H9 (cell line): ENCODE results near the gene ACER3. TPM values are rescaled to one million over a fixed set of nuclear protein-coding genes. Genes with fewer than 3 reads are reported as not detected.
A peak's percentile ranks its signal among the peaks of the same experiment; 100 is the strongest.

Source experiments
- DNase-seq: peaks from one replicate; pipeline ENCODE4 v3.0.0-alpha.2; 2017
- H2AFZ ChIP-seq: one replicate; pipeline ENCODE4 v1.6.1; 2013; ENCODE audit warnings: mild to moderate bottlenecking, low read length, control low read depth, moderate library complexity
- H2AK5ac ChIP-seq: 2 replicates; pipeline ENCODE4 v1.6.1; 2013; ENCODE audit warnings: low read length, control low read depth, mixed read lengths; ENCODE audit not compliant: insufficient read length
- H2BK120ac ChIP-seq: one replicate; pipeline ENCODE4 v1.6.1; 2013; ENCODE audit warnings: low read depth, mild to moderate bottlenecking, low read length, control low read depth, inconsistent platforms; ENCODE audit not compliant: poor library complexity, severe bottlenecking
- H2BK12ac ChIP-seq: 2 replicates; pipeline ENCODE4 v1.6.1; 2013; ENCODE audit warnings: low read length, control low read depth, mixed read lengths, low read depth; ENCODE audit not compliant: insufficient read length
- H2BK15ac ChIP-seq: 2 replicates; pipeline ENCODE4 v1.6.1; 2013; ENCODE audit warnings: low read depth, low read length, control low read depth
- H2BK20ac ChIP-seq: one replicate; pipeline ENCODE4 v1.6.1; 2013; ENCODE audit warnings: low read depth, mild to moderate bottlenecking, low read length, control low read depth, inconsistent platforms; ENCODE audit not compliant: poor library complexity, severe bottlenecking
- H2BK5ac ChIP-seq: 2 replicates; pipeline ENCODE4 v1.6.1; 2013; ENCODE audit warnings: low read length, control low read depth, mixed read lengths; ENCODE audit not compliant: insufficient read length
- H3K14ac ChIP-seq: 2 replicates; pipeline ENCODE4 v1.6.1; 2013; ENCODE audit warnings: low read length, control low read depth; ENCODE audit not compliant: insufficient read depth
- H3K18ac ChIP-seq: 2 replicates; pipeline ENCODE4 v1.6.1; 2013; ENCODE audit warnings: low read depth, mild to moderate bottlenecking, mixed read lengths, low read length, control low read depth; ENCODE audit not compliant: insufficient read length
- H3K23ac ChIP-seq: 2 replicates; pipeline ENCODE4 v1.6.1; 2013; ENCODE audit warnings: low read length, control low read depth, mixed read lengths, low read depth; ENCODE audit not compliant: insufficient read length
- H3K23me2 ChIP-seq: 2 replicates; pipeline ENCODE4 v1.6.1; 2013; ENCODE audit warnings: low read depth, mild to moderate bottlenecking, mixed read lengths, low read length, control low read depth; ENCODE audit not compliant: insufficient read length, poor library complexity, severe bottlenecking
- H3K27ac ChIP-seq: 2 replicates; pipeline ENCODE4 v1.5.1; 2013; ENCODE audit warnings: low read length, control low read depth, mixed read lengths, low read depth; ENCODE audit not compliant: insufficient read length
- H3K27me3 ChIP-seq: 2 replicates; pipeline ENCODE4 v1.6.1; 2013; ENCODE audit warnings: low read length, control low read depth, inconsistent platforms; ENCODE audit not compliant: insufficient read depth
- H3K4ac ChIP-seq: 2 replicates; pipeline ENCODE4 v1.6.1; 2013; ENCODE audit warnings: low read depth, mild to moderate bottlenecking, control low read depth, inconsistent platforms, low read length, moderate library complexity
- H3K4me1 ChIP-seq: 2 replicates; pipeline ENCODE4 v1.6.1; 2013; ENCODE audit warnings: low read length, control low read depth, inconsistent platforms; ENCODE audit not compliant: insufficient read depth
- H3K4me2 ChIP-seq: 2 replicates; pipeline ENCODE4 v1.6.1; 2013; ENCODE audit warnings: low read length, control low read depth, mixed read lengths; ENCODE audit not compliant: insufficient read length, insufficient read depth
- H3K56ac ChIP-seq: 2 replicates; pipeline ENCODE4 v1.6.1; 2013; ENCODE audit warnings: low read depth, mild to moderate bottlenecking, mixed read lengths, low read length, control low read depth; ENCODE audit not compliant: insufficient read length
- H3K79me1 ChIP-seq: 2 replicates; pipeline ENCODE4 v1.6.1; 2013; ENCODE audit warnings: low read depth, mild to moderate bottlenecking, moderate library complexity, low read length, control low read depth, inconsistent platforms; ENCODE audit not compliant: insufficient read depth, poor library complexity, severe bottlenecking
- H3K79me2 ChIP-seq: 2 replicates; pipeline ENCODE4 v1.6.1; 2013; ENCODE audit warnings: low read length, control low read depth, inconsistent platforms; ENCODE audit not compliant: insufficient read depth
- H3K9ac ChIP-seq: 2 replicates; pipeline ENCODE4 v1.6.1; 2013; ENCODE audit warnings: low read length, control low read depth, mixed read lengths; ENCODE audit not compliant: insufficient read length; ENCODE audit errors: extremely low read depth
- H3K9me3 ChIP-seq: one replicate; pipeline ENCODE4 v1.6.1; 2013; ENCODE audit warnings: low read depth, low read length, inconsistent platforms; ENCODE audit not compliant: control insufficient read depth
- H3T11ph ChIP-seq: one replicate; pipeline ENCODE4 v1.6.1; 2013; ENCODE audit warnings: mild to moderate bottlenecking, low read length, control low read depth, inconsistent platforms
- H4K20me1 ChIP-seq: one replicate; pipeline ENCODE4 v1.6.1; 2013; ENCODE audit not compliant: control insufficient read depth, insufficient read length, insufficient read depth
- H4K5ac ChIP-seq: 2 replicates; pipeline ENCODE4 v1.6.1; 2013; ENCODE audit warnings: low read depth, mild to moderate bottlenecking, mixed read lengths, low read length, control low read depth; ENCODE audit not compliant: insufficient read length
- H4K8ac ChIP-seq: replicated peaks from 2 replicates; pipeline ENCODE4 v1.6.1; 2013; ENCODE audit warnings: low read length, control low read depth, mixed read lengths, low read depth; ENCODE audit not compliant: insufficient read length
- H4K91ac ChIP-seq: 2 replicates; pipeline ENCODE4 v1.6.1; 2013; ENCODE audit warnings: low read depth, mild to moderate bottlenecking, moderate library complexity, mixed read lengths, low read length, control low read depth; ENCODE audit not compliant: insufficient read length
- H3K27ac Mint-ChIP-seq, 3 experiments: 2 replicates in 2 of 3; 3 replicates in 1 of 3; pipeline ENCODE4 v1.8.0; 2020 to 2021; ENCODE audit warnings: mixed read lengths in 3 of 3, mild to moderate bottlenecking in 1 of 3, moderate library complexity in 1 of 3
- H3K27me3 Mint-ChIP-seq: 2 replicates; pipeline ENCODE4 v1.8.0; 2021; ENCODE audit warnings: low read depth, mild to moderate bottlenecking, moderate library complexity, mixed read lengths
- H3K36me3 Mint-ChIP-seq, 3 experiments: 2 replicates in 2 of 3; 3 replicates in 1 of 3; pipeline ENCODE4 v1.8.0; 2020 to 2021; ENCODE audit warnings: low read depth in 3 of 3, mixed read lengths in 3 of 3; ENCODE audit not compliant: insufficient read depth in 1 of 3
- H3K4me1 Mint-ChIP-seq, 2 experiments: 2 replicates each; pipeline ENCODE4 v1.8.0; 2020; ENCODE audit warnings: mixed read lengths in 2 of 2
- H3K4me3 Mint-ChIP-seq, 2 experiments: 2 replicates in 1 of 2; 3 replicates in 1 of 2; pipeline ENCODE4 v1.8.0; 2020 to 2021; ENCODE audit warnings: mild to moderate bottlenecking in 2 of 2, mixed read lengths in 2 of 2, moderate library complexity in 1 of 2
- H3K9me3 Mint-ChIP-seq, 2 experiments: 2 replicates in 1 of 2; 3 replicates in 1 of 2; pipeline ENCODE4 v1.8.0; 2020; ENCODE audit warnings: mild to moderate bottlenecking in 2 of 2, mixed read lengths in 2 of 2, moderate library complexity in 1 of 2
- CTCF ChIP-seq: fragments of 200-600 bp; sonication (generic); conservative IDR thresholded peaks from 3 replicates; pipeline ENCODE4 v1.8.0; 2021; ENCODE audit warnings: antibody characterized with exemption, mild to moderate bottlenecking
- WGBS: extraction: QIAGEN DNeasy Blood & Tissue Kit; methylation state at CpG from one replicate; pipeline ENCODE4 v1.1.7; 2013; ENCODE audit warnings: missing lambda C conversion rate, low lambda C conversion rate, mixed read lengths; ENCODE audit not compliant: insufficient read length; ENCODE audit errors: extremely low coverage; 5-methylcytosine and 5-hydroxymethylcytosine counted together
- total RNA-seq: library from RNA; stranded (reverse); gene quantifications from 2 replicates; pipeline ENCODE4 v1.2.1, GENCODE V29; 2021

Gene ACER3
- total RNA-seq, 1 experiment from 2014 or later: 14.7 TPM

- H3K79me1 ChIP-seq: no peaks in the 10 kb centered on the region
- H3K18ac ChIP-seq: no peak overlapping the region
- no peak overlapping the region for H3K27ac Mint-ChIP-seq
- no peak overlapping the region for H2BK15ac ChIP-seq
- H2BK12ac ChIP-seq: no peak overlapping the region
- no peak overlapping the region for H3T11ph ChIP-seq
- H3K36me3 Mint-ChIP-seq: peaks cover 0 to 7% (median 0%) of the 10 kb centered on the region in 3 experiments; a peak in 4 of 7 replicates
- no peak overlapping the region for H2AK5ac ChIP-seq
- H3K4me1 Mint-ChIP-seq: peaks cover 5 to 9% of the 10 kb centered on the region in 2 experiments; a peak in 3 of 4 replicates
- H3K79me2 ChIP-seq: no peaks in the 10 kb centered on the region
- no peak overlapping the region for H2AFZ ChIP-seq
- no peak overlapping the region for H2BK20ac ChIP-seq
- H2BK120ac ChIP-seq: no peak overlapping the region
- no peak overlapping the region for H3K4me2 ChIP-seq
- no peak for TF ChIP-seq CTCF
- no peak overlapping the region for H4K5ac ChIP-seq
- no peaks in the 10 kb centered on the region for H3K9me3 ChIP-seq
- H3K4ac ChIP-seq: no peak overlapping the region
- peaks cover 12% of the 10 kb centered on the region; the same call in 1 of the 2 replicates for H3K27me3 ChIP-seq
- H3K23ac ChIP-seq: no peak overlapping the region
- H3K9ac ChIP-seq: no peak overlapping the region
- no peaks in the 10 kb centered on the region for H3K23me2 ChIP-seq
- peaks cover 2 to 7% of the 10 kb centered on the region in 2 experiments for H3K9me3 Mint-ChIP-seq
- no peak for DNase-seq
- peaks cover 67% of the 10 kb centered on the region for H3K27me3 Mint-ChIP-seq
- H3K4me1 ChIP-seq: no peaks in the 10 kb centered on the region
- no peaks in the 10 kb centered on the region for H4K20me1 ChIP-seq
- H3K4me3 Mint-ChIP-seq: peak overlapping the region in 1 of 2 experiments; percentile 66; a peak in 2 of 5 replicates
- H3K14ac ChIP-seq: no peak overlapping the region; the same call in 1 of the 2 replicates
- H3K27ac ChIP-seq: no peak overlapping the region
- H4K8ac ChIP-seq: no peak overlapping the region
- H2BK5ac ChIP-seq: no peak overlapping the region
- H3K56ac ChIP-seq: no peak overlapping the region
- WGBS: no CpG with 5 or more reads among the region's 37 CpGs
- no peak overlapping the region for H4K91ac ChIP-seq
Measured at GRCh38 chr11:77040401-77040777, 179.7 kb downstream of the ACER3 start.
